GM18498 (cell line): ENCODE measurements around the gene GRM3.

ENCODE experiments used
- ATAC-seq: cut with Tn5 transposase; IDR thresholded peaks from one replicate; pipeline ENCODE4 v1.9.1; 2021; ENCODE audit warnings: mild to moderate bottlenecking, moderate library complexity; ENCODE audit not compliant: unreplicated experiment

GRM3 gene

GRCh38 chr7:86785641-86786040, 141.9 kb downstream of the GRM3 start:
- peak; percentile 87 for ATAC-seq

GRCh38 chr7:86786376-86786775, 142.7 kb downstream of the GRM3 start:
- no peak for ATAC-seq

DNA sequence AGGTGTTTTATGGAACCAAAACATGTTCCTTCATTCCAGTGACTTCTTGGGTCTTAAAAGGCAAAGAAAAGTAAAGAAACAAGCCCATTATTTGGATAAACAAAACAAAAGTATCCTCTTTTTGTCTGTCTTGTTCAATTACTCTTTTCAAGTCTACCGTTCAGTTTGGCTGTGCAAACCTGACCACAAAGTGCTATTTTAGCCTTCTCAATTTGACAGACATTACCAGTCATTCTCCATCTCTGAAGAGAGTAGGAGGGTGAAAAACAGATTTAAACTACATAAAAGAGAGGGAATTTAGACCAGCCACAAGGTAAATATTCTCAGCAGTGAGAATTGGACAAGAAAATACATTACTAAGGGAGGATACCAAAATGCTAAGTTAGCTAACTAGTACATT, 145.2 kb downstream of the GRM3 start:
- peak; percentile 42 for ATAC-seq

- peak; percentile 63 for ATAC-seq
Measured at GRCh38 chr7:86790383-86790782, 146.7 kb downstream of the GRM3 start.

DNA sequence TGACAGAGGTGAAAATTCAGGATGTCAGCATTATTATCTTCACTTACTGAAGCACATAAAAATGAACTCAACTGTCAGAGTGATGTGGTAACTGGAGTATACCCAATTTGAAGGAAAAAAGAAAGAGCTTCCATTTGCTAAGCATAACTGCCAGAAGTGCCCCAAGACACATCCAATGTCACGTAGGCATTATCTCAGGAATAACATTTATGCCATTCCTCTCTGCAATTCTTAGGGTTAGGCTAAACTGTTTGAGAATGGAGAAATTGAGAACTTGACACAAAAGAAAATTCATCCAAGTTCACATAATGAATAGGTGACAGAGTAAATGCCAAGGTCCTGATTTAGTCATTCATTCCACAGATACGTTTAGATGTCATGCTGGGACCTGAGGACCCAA, 148.6 kb downstream of the GRM3 start:
- no peak for ATAC-seq

DNA sequence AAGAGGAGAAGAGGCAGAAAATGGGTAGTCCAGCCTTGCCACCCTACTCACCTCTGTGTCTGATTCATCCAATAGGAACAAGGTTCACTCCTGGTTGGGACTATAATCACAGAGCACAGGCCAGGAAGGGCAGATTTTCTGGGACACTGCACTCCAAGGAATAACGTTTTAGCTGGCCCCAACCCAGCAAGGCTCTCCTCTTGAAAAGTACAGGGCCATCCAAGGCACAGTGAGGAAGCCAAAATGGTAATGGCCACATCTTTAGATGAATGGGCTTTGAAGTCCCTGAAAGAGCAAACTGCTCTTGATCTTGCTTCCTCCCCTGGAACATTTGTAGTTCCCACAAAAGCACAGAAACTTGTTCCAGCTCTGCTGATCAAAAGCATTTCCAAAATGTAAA, 149.4 kb downstream of the GRM3 start:
- ATAC-seq = no peak

DNA sequence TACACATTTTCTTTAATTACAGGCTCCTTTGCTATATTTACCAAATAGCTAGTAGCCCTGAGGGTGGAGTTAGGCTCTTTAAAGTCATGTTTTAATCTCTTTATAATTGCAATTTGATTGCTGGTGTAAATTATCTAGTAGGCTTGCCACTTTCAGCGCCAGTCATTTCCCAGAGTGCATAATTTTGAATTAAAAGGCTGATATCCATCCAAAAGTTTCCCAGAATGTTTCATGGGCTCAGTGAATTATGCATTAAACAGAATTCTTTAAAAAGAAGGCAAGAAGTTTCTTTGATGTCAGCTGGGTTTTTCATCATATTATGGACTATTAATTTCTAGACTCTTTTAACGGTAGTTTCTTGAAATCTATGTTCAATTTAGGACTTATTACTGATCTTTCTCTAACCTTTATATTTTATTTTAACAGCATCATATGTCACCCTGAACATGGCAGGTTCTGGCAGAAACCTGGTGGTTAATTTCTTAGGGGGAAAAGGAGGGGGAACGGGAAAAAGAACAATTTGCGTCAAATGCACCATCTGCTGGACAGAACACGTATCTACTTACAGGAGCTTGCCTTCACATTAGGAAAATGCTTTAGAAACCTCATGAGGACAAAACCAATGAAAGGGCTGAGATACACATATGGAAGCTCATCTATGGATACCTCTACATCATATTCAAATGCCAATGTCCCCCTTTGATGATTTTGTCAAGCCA, 171.1 kb downstream of the GRM3 start:
- no peak for ATAC-seq

- ATAC-seq = no peak
Measured at GRCh38 chr7:86815556-86815955, 171.8 kb downstream of the GRM3 start.

DNA sequence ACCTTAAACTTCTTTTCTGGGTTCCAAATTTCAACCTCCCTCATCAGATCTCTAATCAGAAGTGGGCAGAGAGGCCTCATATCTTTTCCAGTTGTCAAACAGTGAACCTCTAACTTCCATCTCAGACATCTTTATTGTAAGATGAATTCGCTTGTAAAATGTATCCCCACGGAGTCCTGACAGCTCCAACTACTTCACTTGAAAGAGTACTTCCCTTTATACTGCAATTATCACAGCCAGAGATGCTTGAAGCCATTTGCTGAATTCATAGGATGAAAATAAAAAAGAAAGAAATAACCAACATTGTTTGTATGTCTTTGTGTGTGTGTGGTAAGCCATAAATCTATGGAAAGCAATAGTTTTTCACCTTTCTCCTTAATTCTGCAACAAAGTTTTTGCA, 175.2 kb downstream of the GRM3 start:
- no peak for ATAC-seq

DNA sequence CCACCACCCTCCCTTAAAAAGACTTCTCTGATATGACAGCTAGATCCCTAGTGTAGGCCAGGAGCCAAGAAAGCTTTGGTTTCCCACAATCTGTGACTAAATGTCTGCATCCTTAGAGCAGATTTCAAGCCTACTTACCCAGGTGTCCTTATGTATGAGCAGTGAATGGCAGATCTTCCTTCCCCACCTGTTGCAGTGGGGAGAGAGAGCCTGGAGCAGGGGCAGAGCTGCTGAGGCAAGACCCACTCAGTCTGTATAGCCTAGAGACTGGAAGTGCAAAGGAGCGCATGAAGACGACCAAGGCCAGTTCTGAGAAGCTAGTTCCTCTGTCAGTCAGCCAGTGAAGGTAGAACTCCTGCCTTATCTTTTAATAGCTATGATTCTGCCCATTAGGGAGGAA, 180.1 kb downstream of the GRM3 start:
- no peak for ATAC-seq

DNA sequence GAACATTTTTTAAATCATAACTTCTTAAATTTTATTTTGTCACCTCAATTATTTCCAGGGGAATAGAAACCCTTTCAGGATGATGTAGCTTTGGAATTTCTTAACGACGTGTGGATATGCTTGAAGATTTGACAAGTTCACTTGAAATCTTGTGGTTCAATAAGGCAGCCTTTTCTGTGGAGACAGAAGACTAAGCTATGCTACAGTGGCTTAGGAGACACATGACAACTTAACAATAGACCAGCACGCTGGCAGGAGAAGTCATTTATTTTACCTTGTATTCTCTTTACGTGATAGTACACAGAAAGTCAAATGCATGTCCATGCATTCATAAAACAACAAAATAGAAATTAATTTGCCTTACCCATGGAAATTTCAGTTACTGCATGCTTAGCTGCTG, 181.6 kb downstream of the GRM3 start:
- ATAC-seq = no peak

GRCh38 chr7:86826948-86827347, 183.2 kb downstream of the GRM3 start:
- ATAC-seq = no peak

- ATAC-seq = no peak
Measured at GRCh38 chr7:86833360-86833759, 189.7 kb downstream of the GRM3 start.

DNA sequence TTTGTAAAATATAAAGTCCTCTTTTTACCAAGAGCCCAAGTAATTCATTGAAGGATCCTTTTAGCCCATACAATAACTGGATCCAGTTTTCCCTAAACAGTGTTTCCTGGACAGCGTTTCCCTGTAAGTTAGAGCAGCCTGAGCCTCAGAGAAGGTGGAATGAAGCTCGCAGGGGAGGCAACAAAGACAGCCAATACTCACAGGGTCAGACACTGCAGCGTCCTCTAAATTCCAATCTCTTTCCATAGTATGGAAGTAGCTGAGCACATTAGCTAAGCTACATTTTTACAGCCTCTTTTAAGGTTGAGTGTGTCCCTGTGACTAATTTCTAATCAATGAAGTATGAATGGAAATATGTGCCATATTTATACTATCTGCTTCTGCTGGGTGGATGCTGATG, 193.5 kb downstream of the GRM3 start:
- ATAC-seq = no peak

- ATAC-seq = no peak
Measured at GRCh38 chr7:86844608-86845007, 200.9 kb downstream of the GRM3 start.

- ATAC-seq = no peak
Measured at GRCh38 chr7:86846494-86847190, 202.9 kb downstream of the GRM3 start.

- ATAC-seq = no peak
Measured at GRCh38 chr7:86848226-86848625, 204.5 kb downstream of the GRM3 start.

GRCh38 chr7:86851566-86851965, 207.9 kb downstream of the GRM3 start:
- ATAC-seq = no peak

DNA sequence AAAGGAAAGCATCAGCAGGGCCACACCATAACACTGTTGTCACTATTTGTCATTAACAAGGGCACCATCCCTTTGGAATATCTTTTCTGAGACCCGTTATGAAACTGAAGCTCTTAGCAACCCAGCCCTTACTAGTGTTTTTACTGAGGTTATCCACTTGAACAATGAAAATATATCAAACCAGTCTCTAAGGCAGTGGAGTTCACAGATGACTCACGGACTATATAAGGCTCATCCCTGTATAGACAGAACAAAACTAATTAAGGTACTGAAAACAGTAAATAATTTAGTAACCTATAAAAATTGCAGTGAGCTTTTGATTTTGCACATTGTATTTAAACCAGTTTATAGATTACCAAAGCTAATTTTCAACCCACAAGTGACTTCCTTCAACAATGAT, 219.7 kb downstream of the GRM3 start:
- ATAC-seq = peak; percentile 47

- ATAC-seq = no peak
Measured at GRCh38 chr7:86867163-86867762, 223.6 kb downstream of the GRM3 start.

DNA sequence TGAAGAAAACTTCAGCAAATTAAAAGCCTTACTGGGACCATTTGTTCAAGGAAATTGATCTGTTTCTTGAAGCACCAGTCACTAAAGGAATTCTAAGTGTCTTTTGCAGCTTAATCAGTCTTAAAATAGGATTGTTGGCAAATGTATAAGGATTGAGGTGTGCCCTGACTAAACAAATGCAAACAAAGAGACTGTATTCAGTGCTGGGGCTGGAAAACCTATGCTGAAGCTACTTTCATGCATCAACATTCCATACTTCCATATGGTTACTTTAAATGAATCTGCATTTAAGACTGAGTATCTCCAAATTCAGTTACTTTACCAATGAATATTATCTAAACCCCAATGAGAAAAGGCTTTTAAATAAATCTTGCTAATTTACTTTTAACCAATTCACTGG, 232.4 kb downstream of the GRM3 start:
- ATAC-seq = no peak

DNA sequence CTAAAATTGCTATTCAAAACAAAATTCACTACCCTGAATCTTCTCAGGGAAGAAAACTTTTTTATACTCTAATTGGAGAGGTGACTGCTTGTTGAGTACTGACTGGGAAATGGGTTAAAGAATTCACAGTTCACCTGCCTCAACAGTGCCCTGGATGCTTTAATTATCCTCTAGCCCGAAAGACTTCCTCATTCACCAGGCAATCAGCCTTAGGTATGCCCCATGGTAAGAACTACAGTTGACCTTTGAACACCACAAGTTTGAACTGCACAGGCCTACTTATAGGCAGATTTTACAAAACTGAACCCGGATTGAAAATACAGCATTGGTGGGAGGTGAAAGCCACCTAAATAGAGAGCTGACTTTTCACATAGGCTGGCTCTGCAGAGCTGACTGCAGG, 240.4 kb downstream of the GRM3 start:
- ATAC-seq = no peak
